Measurements from ENCODE around the gene XIRP1. TPM values are rescaled to one million over a fixed set of nuclear protein-coding genes. Genes with fewer than 3 reads are reported as not detected.

Gene XIRP1
- total RNA-seq, 4 donors from 2014 or later, result 0.40 TPM; not detected in 3

DNA sequence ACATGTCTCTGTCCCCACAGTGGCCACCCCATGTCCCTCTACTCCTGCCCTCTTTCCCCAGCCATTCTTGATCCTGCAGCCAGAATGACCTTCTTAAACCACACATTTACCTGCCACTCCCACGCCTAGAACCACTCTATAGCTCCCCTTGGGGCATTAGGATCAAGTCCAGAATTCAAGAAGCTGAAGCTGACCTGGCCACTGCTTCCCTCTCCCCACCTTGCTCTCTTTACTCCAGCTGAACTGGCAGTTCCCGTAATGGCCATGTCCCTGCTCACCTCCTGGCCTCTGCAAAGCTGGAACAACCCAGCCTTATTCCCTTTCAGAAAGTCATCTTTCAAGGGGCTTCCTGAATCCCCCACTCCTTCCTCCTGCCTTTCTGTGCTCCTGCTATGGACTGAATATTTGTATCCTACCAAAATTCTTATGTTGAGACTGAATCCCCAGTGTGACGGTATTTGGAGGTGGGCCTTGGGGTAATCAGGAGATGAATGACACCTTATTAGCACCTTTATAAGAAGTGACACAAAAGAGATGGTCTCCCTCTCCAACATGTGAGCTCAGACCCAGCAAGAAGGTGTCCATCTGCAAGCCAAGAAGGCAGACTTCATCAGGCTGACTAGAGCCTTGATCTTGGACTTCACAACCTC, 42.8 kb downstream of the XIRP1 start:
- WGBS, 2 donors (ENCODE audit: low coverage in 1 of 2), result 43 to 80% methylated on average over 3 of the region's 3 CpGs
- no peaks in the 10 kb centered on the region for H3K9me3 ChIP-seq
- TF ChIP-seq POLR2AphosphoS5 (IDR thresholded peaks at IDR 0.05) (no peak), POLR2A (IDR thresholded peaks at IDR 0.05) (no peak), EP300 (IDR thresholded peaks at IDR 0.05) (no peak)
- TF ChIP-seq, protein P1, sequence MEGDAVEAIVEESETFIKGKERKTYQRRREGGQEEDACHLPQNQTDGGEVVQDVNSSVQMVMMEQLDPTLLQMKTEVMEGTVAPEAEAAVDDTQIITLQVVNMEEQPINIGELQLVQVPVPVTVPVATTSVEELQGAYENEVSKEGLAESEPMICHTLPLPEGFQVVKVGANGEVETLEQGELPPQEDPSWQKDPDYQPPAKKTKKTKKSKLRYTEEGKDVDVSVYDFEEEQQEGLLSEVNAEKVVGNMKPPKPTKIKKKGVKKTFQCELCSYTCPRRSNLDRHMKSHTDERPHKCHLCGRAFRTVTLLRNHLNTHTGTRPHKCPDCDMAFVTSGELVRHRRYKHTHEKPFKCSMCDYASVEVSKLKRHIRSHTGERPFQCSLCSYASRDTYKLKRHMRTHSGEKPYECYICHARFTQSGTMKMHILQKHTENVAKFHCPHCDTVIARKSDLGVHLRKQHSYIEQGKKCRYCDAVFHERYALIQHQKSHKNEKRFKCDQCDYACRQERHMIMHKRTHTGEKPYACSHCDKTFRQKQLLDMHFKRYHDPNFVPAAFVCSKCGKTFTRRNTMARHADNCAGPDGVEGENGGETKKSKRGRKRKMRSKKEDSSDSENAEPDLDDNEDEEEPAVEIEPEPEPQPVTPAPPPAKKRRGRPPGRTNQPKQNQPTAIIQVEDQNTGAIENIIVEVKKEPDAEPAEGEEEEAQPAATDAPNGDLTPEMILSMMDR (IDR thresholded peaks at IDR 0.05), result no peak
- no peak for ATAC-seq
- peak overlapping the region in 1 of 2 donors; percentile 99 for H3K4me3 ChIP-seq
- peaks cover 11 to 86% (median 59%) of the 10 kb centered on the region in 3 donors for H3K4me1 ChIP-seq
- peak overlapping the region in 3 of 4 donors; percentile 98 to 100 (median 100) for H3K27ac ChIP-seq
- peaks cover 0 to 21% of the 10 kb centered on the region in 2 donors for H3K36me3 ChIP-seq
- H3K27me3 ChIP-seq, result no peaks in the 10 kb centered on the region

DNA sequence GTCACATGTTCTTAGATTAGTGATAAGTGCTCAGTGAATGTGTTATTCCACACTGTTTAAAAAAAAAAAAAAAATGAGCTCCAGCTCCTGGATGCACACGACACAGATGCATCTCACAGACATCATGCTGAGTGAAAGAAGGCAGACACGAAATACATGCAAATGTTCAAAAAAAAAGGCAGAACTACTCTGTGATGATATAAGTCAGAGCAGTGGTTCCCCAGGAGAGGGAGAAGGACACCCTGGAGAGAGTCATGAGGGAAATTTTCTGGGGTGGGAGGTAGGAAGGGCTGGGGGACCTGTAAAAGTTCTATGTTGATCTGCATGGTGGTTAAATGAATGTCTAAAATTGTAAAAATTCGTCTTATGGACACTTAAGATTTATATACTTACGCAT, 43.3 kb downstream of the XIRP1 start:
- Histone ChIP-seq H3K9me3 (no peaks in the 10 kb centered on the region), H3K4me3 (peak overlapping the region in 1 of 2 donors; percentile 18), H3K27me3 (no peaks in the 10 kb centered on the region), H3K27ac (peak overlapping the region in 3 of 4 donors; percentile 98 to 100 (median 100)), H3K36me3 (peaks cover 0 to 26% of the 10 kb centered on the region in 2 donors), H3K4me1 (peaks cover 11 to 82% (median 59%) of the 10 kb centered on the region in 3 donors)
- TF ChIP-seq, protein P1 (IDR thresholded peaks at IDR 0.05), result no peak
- no peak for TF ChIP-seq EP300 (IDR thresholded peaks at IDR 0.05)
- TF ChIP-seq POLR2A (IDR thresholded peaks at IDR 0.05), result no peak
- no peak for TF ChIP-seq POLR2AphosphoS5 (IDR thresholded peaks at IDR 0.05)
- no peak for ATAC-seq
- 34 to 43% methylated on average over 4 of the region's 4 CpGs for WGBS, 2 donors (ENCODE audit: low coverage in 1 of 2)

DNA sequence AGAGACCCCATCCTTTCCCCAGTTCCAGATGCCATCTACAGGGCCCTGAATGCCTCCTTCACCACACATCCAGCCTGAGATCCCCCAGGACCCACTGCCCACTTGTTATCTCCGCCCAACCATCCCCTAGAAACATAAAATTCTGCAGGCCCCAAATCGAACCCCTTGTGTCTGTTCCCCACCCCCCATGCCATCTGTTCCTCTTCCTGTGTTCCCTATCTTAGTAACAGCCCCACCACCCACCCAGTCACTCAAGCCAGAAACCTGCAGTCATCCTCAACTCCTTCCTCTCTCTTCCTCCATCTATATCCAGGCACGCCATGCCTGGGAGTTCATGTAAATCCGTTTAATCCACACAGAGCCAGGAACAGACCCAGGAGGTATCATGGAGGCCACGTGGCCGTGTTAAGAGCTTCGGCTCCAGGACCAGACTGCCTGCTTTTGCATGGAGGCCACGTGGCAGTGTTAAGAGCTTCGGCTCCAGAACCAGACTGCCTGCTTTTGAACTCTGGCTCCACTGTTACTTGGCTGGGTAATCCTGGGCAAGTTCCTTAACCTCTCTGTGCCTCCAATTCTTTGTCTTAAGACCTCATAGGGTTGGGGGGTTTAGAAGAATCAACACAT, 43.8 kb downstream of the XIRP1 start:
- WGBS, 2 donors (ENCODE audit: low coverage in 1 of 2), result 30 to 41% methylated on average over 4 to 7 of the region's 9 CpGs
- TF ChIP-seq POLR2A (IDR thresholded peaks at IDR 0.05) (no peak), POLR2AphosphoS5 (IDR thresholded peaks at IDR 0.05) (no peak), EP300 (IDR thresholded peaks at IDR 0.05) (no peak)
- TF ChIP-seq, protein P1 (IDR thresholded peaks at IDR 0.05), result no peak

DNA sequence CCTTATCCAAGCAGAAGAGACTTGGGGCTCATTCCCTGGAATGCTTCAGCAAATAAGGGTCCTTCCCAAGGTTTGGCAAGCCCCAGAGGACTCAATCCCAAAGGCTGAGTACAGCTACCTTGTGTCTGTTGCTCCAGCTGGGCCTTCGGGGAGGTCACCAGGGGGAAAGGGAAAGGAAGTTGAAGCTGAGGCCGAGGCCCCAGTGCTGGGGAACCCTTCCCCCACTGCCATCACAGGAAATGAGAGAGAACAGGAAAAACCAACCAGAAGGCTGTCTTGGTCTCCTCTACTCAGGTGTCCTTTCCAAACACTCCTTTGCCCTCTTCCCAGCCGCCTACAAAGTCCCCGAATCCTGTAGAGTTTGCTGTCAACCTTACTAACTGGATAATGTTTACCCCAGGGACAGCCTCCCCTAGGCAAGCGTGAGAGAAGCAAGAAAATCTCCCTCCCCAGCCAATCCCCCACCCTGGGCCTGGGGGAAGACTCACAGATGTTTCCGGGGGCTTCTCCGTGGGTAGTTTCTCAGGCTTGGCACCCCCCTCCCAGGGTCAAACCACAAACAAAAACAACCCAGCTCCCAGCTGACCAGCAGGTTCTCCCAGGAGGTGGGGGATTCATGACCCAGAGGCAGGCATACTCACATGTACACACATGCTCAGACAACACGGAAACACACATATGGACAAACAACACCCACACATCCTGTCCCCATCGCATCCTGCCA, 44.5 kb downstream of the XIRP1 start:
- peaks cover 0 to 38% of the 10 kb centered on the region in 2 donors for H3K36me3 ChIP-seq
- WGBS, 2 donors (ENCODE audit: low coverage in 1 of 2), result 37 to 55% methylated on average over 3 to 7 of the region's 9 CpGs
- no peaks in the 10 kb centered on the region for H3K9me3 ChIP-seq
- H3K27ac ChIP-seq, result peak overlapping the region; percentile 52 to 100 (median 99)
- TF ChIP-seq POLR2A (IDR thresholded peaks at IDR 0.05), result no peak
- TF ChIP-seq POLR2AphosphoS5 (IDR thresholded peaks at IDR 0.05), result no peak
- TF ChIP-seq, protein P1 (IDR thresholded peaks at IDR 0.05), result no peak
- no peak for TF ChIP-seq EP300 (IDR thresholded peaks at IDR 0.05)
- H3K4me3 ChIP-seq, result peak overlapping the region in 1 of 2 donors; percentile 18
- H3K4me1 ChIP-seq, result peaks cover 11 to 88% (median 59%) of the 10 kb centered on the region in 3 donors
- H3K27me3 ChIP-seq, result no peaks in the 10 kb centered on the region
- ATAC-seq, result no peak

More for the DNA sequence above, 43.8 kb downstream of the XIRP1 start:
- Histone ChIP-seq H3K27ac (peak overlapping the region in 3 of 4 donors; percentile 98 to 100 (median 100)), H3K4me3 (peak overlapping the region in 1 of 2 donors; percentile 18), H3K27me3 (no peaks in the 10 kb centered on the region), H3K36me3 (peaks cover 0 to 31% of the 10 kb centered on the region in 2 donors), H3K9me3 (no peaks in the 10 kb centered on the region), H3K4me1 (peaks cover 11 to 82% (median 59%) of the 10 kb centered on the region in 3 donors)
- no peak for ATAC-seq

Data from gastroesophageal sphincter (tissue), 4 donors.